Endothelial cell of umbilical vein (primary cell): ENCODE measurements around the gene CD47. TPM values are rescaled to one million over a fixed set of nuclear protein-coding genes. Genes with fewer than 3 reads are reported as not detected.

Experiments used
- Bru-seq: library from RNA; stranded (reverse); fragments of 400-500 nt; gene quantifications from one replicate; lab custom pipeline; 2021; lab: Mats Ljungman, UMichigan
- BruChase-seq, 2 experiments: library from RNA; stranded (reverse); fragments of 400-500 nt; gene quantifications; one replicate each; lab custom pipeline; 2021; lab: Mats Ljungman, UMichigan
- BruUV-seq: library from RNA; stranded (reverse); fragments of 400-500 nt; replicated peaks from 2 replicates; lab custom pipeline; 2021; lab: Mats Ljungman, UMichigan
- CTCF ChIA-PET: fragments of 300-600, 350-600 bp; sonication (Branson Sonifier 250); formaldehyde crosslinking; loops from one replicate; lab custom pipeline; 2021; ENCODE audit warnings: antibody characterized with exemption, inconsistent platforms; lab: Charles Lee
- POLR2A ChIA-PET: fragments of 300-600, 350-600 bp; sonication (Branson Sonifier 250); formaldehyde crosslinking; loops from one replicate; lab custom pipeline; 2021; ENCODE audit warnings: antibody characterized with exemption, inconsistent platforms; lab: Charles Lee
- DNase-seq: peaks from one replicate; pipeline ENCODE4 v3.0.0-alpha.2; 2011; ENCODE audit warnings: low read depth, low spot score
- FAIRE-seq: peaks from 2 replicates; lab custom pipeline; 2011; peaks lifted over from hg19 to GRCh38; lab: Jason Lieb, UNC
- H2AFZ ChIP-seq: 2 replicates; pipeline ENCODE4 v1.6.0; 2012; ENCODE audit warnings: low read depth, low read length, control low read depth, inconsistent platforms
- H3K27ac ChIP-seq: 2 replicates; pipeline ENCODE4 v1.5.1; 2011; ENCODE audit warnings: low read depth, mild to moderate bottlenecking, control low read depth, low read length, moderate library complexity; ENCODE audit not compliant: insufficient read depth
- H3K27me3 ChIP-seq, 2 experiments: 2 replicates each; pipeline versions ENCODE4 v1.6.0 to v1.6.1; 2011; ENCODE audit warnings: low read length in 2 of 2, mixed read lengths in 1 of 2; ENCODE audit not compliant: control insufficient read depth in 2 of 2, insufficient read depth in 2 of 2
- H3K36me3 ChIP-seq, 2 experiments: 2 replicates in 1 of 2; 3 replicates in 1 of 2; pipeline ENCODE4 v1.5.1; 2011; ENCODE audit warnings: low read length in 2 of 2, mild to moderate bottlenecking in 1 of 2, moderate library complexity in 1 of 2; ENCODE audit not compliant: control insufficient read depth in 2 of 2, insufficient read depth in 2 of 2; ENCODE audit errors: extremely low read depth in 1 of 2
- H3K4me1 ChIP-seq: 3 replicates; pipeline ENCODE4 v1.5.1; 2011; ENCODE audit warnings: mild to moderate bottlenecking, low read length; ENCODE audit not compliant: control insufficient read depth, insufficient read depth; ENCODE audit errors: extremely low read depth
- H3K4me2 ChIP-seq: 2 replicates; pipeline ENCODE4 v1.6.1; 2011; ENCODE audit warnings: low read length, control low read depth, mixed read lengths; ENCODE audit not compliant: insufficient read depth
- H3K4me3 ChIP-seq, 3 experiments: fragments of 200-600 bp in 1 of 3; sonication (generic), shearing (Covaris generic) in 1 of 3; replicated peaks in 1 of 3; 2 replicates each; pipeline ENCODE4 v1.5.1; 2011 to 2016; ENCODE audit warnings: control low read depth in 3 of 3, low read length in 3 of 3, mild to moderate bottlenecking in 2 of 3, inconsistent platforms in 1 of 3, low read depth in 1 of 3, moderate library complexity in 1 of 3; ENCODE audit not compliant: insufficient read depth in 1 of 3
- H3K79me2 ChIP-seq: 2 replicates; pipeline ENCODE4 v1.6.0; 2012; ENCODE audit warnings: low read length, inconsistent platforms; ENCODE audit not compliant: control insufficient read depth, insufficient read depth
- H3K9ac ChIP-seq: replicated peaks from 2 replicates; pipeline ENCODE3; 2011; ENCODE audit warnings: low read length, control low read depth; ENCODE audit not compliant: insufficient read depth; ENCODE audit errors: extremely low read depth
- H3K9me1 ChIP-seq: replicated peaks from 3 replicates; pipeline ENCODE4 v1.6.0; 2011; ENCODE audit warnings: mild to moderate bottlenecking, low read length; ENCODE audit not compliant: control insufficient read depth, insufficient read depth; ENCODE audit errors: extremely low read depth
- H3K9me3 ChIP-seq: replicated peaks from 2 replicates; pipeline ENCODE4 v1.5.1; 2012; ENCODE audit warnings: low read length, inconsistent platforms; ENCODE audit not compliant: control insufficient read depth, insufficient read depth
- H4K20me1 ChIP-seq: replicated peaks from 2 replicates; pipeline ENCODE3; 2011; ENCODE audit warnings: mild to moderate bottlenecking, low read length; ENCODE audit not compliant: control insufficient read depth, insufficient read depth; ENCODE audit errors: extremely low read depth
- EZH2 ChIP-seq: IDR thresholded peaks from 2 replicates; pipeline ENCODE4 v1.6.1; 2012; ENCODE audit warnings: borderline replicate concordance, low read depth, mild to moderate bottlenecking, moderate library complexity, low read length, inconsistent platforms; ENCODE audit not compliant: severe bottlenecking
- FOS ChIP-seq: IDR thresholded peaks from 2 replicates; pipeline ENCODE4 v1.6.1; 2011; ENCODE audit warnings: mild to moderate bottlenecking, low read length, moderate library complexity, borderline replicate concordance; ENCODE audit not compliant: insufficient read depth
- GATA2 ChIP-seq: IDR thresholded peaks from 2 replicates; pipeline ENCODE4 v1.7.0; 2011; ENCODE audit warnings: low read depth, mild to moderate bottlenecking, moderate library complexity, mixed read lengths, low read length; ENCODE audit not compliant: insufficient read length, insufficient read depth
- JUN ChIP-seq: IDR thresholded peaks from 2 replicates; pipeline ENCODE4 v1.6.1; 2011; ENCODE audit warnings: borderline replicate concordance, low read depth; ENCODE audit not compliant: insufficient read length, insufficient read depth
- MYC ChIP-seq: IDR thresholded peaks from one replicate; pipeline ENCODE4 v1.6.1; 2011; ENCODE audit warnings: mild to moderate bottlenecking, low read depth, low read length
- POLR2A ChIP-seq: IDR thresholded peaks from 2 replicates; pipeline ENCODE4 v1.6.1; 2012; ENCODE audit warnings: low read depth, mild to moderate bottlenecking, control low read depth, low read length
- POLR2AphosphoS5 ChIP-seq: IDR thresholded peaks from 2 replicates; pipeline ENCODE4 v1.6.1; 2012; ENCODE audit warnings: low read depth, mild to moderate bottlenecking, control low read depth, low read length, moderate library complexity; ENCODE audit not compliant: insufficient read depth
- dilution Hi-C: fragments of 300-500 bp; cut with MboI; formaldehyde crosslinking; loops from one replicate; pipeline ENCODE4 v1.15.0; 2019; ENCODE audit warnings: low sequenced_read_pairs; ENCODE audit not compliant: extremely low pct_ligation_motif_present
- intact Hi-C: fragments of 100-400 bp; cut with micrococcal nuclease; formaldehyde crosslinking; loops from one replicate; pipeline ENCODE4 v1.10.0; 2022
- long read RNA-seq: library from polyadenylated mRNA; stranded (forward); transcript quantifications from one replicate; pipeline ENCODE4 v2.0.0, GENCODE V29; 2021
- polyA minus RNA-seq, 3 experiments: library from RNA; depleted of rRNA, polyadenylated mRNA; stranded (reverse); fragments of >200 nt; gene quantifications; 1 replicate in 1 of 3; 2 replicates in 2 of 3; pipeline ENCODE4 v1.2.3, GENCODE V29; 2011
- polyA plus RNA-seq, 4 experiments: library from polyadenylated mRNA; depleted of rRNA in 3 of 4; stranded (reverse) in 3 of 4; unstranded in 1 of 4; fragments of >200 nt; gene quantifications; 2 replicates each; pipeline versions ENCODE4 v1.2.1 to v1.2.3, GENCODE V29; 2011 to 2012; ENCODE audit warnings: missing spikeins in 1 of 4
- total RNA-seq: library from RNA; stranded (reverse); gene quantifications from 2 replicates; pipeline ENCODE4 v1.2.3, GENCODE V29; 2021
- TF ChIP-seq, protein P1 (sequence below): IDR thresholded peaks from 2 replicates; pipeline ENCODE4 v1.6.1; 2011; ENCODE audit not compliant: insufficient read depth, insufficient read length
- TF ChIP-seq, protein P2 (sequence below), 2 donors: IDR thresholded peaks; 1 replicate in 1 of 2; 2 replicates in 1 of 2; pipeline ENCODE4 v1.5.1; 2011; ENCODE audit warnings: low read length in 2 of 2, mild to moderate bottlenecking in 2 of 2, moderate library complexity in 2 of 2, control low read depth in 1 of 2, inconsistent platforms in 1 of 2, low read depth in 1 of 2; ENCODE audit not compliant: insufficient read depth in 1 of 2; ENCODE audit errors: extremely low read depth in 1 of 2

Gene CD47
- total RNA-seq (30.3 and 32.2 TPM in 2 replicates), polyA plus RNA-seq (18.7 and 29.3 TPM in 2 replicates), polyA minus RNA-seq (31.4 and 47.2 TPM in 2 replicates), Bru-seq, nascent RNA (percentile 75 among the genes with signal in this experiment), BruChase-seq, experiment 1, labeled RNA remaining after a 6-hour chase (percentile 78 among the genes with signal in this experiment), BruChase-seq, experiment 2, labeled RNA remaining after a 2-hour chase (percentile 69 among the genes with signal in this experiment)
- polyA plus RNA-seq (2011; cell fraction: cytosol; rRNA removed): 22.8 TPM in 2 replicates
- 15.5 and 25.0 TPM in 2 replicates for polyA plus RNA-seq (2011; cell fraction: nucleus; rRNA removed)
- 30.0 and 40.9 TPM in 2 replicates for polyA plus RNA-seq (2012)
- polyA minus RNA-seq (2011; cell fraction: cytosol; rRNA and poly(A)+ RNA removed): 10.0 TPM
- polyA minus RNA-seq (2011; cell fraction: nucleus; rRNA and poly(A)+ RNA removed): 16.4 and 23.9 TPM in 2 replicates
- long read RNA-seq, full-length matches to known transcripts: 96 of 114 reads
- long read RNA-seq, partial matches to known transcripts: 2 of 114 reads
- long read RNA-seq, other reads (novel, unspliced or antisense): 16 of 114 reads

DNA sequence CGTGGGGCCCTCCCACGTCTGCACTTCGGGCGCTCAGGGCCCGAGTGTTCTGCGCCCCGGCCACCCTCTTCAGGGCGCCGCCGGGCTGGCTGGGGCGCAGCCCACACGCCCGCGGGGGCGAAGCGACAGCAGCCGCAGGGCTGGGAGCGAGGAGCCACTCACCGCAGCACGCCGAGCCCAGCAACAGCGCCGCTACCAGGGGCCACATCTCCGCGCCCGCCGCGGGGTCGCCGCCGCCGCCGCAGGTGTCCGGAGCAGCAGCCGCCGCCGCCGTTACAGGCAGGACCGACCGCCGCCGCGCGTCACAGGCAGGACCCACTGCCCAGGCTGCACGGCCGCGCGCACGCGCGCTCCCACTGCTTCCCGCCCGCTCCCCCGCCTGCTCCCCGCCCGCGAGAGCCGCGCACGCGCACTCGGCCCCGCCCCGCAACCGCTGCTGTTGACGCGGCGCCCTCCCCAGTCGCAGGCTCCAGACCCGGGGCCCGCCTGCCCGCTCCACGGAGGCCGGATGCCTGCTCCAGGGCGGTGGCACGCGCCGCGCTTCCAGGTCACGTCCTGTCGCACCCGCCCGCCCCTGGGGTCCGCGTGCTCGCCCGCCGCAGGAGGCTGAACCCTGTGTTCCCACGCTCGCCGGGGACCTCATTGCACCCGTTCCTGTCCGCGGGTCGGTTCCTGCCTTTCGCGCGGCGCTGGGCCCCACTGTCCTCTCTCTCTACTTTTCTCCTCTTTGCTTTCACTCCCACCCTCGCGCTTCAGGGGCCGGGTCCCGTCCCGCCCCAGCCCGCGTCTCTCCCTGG is at the start of gene CD47:
TSS of gene CD47 (minus strand) at position 331 of the 797 bp plus-strand sequence. CDS start at position 208, 123 bp downstream.
- no TSS peak for BruUV-seq
- Histone ChIP-seq H2AFZ (peak within 1 kb of the TSS; percentile 82), H3K4me1 (peaks cover 12% of the 10 kb centered on the region), H3K27ac (peak within 1 kb of the TSS; percentile 51), H3K9me3 (no peaks in the 10 kb centered on the region), H4K20me1 (no peaks in the 10 kb centered on the region), H3K4me3 (peak within 1 kb of the TSS; percentile 82 to 93 (median 90)), H3K9me1 (no peaks in the 10 kb centered on the region), H3K36me3 (no peaks in the 10 kb centered on the region), H3K9ac (peak within 1 kb of the TSS; percentile 75), H3K27me3 (peaks cover 2 to 6% of the 10 kb centered on the region in 2 experiments), H3K4me2 (peak within 1 kb of the TSS; percentile 100), H3K79me2 (peaks cover 25% of the 10 kb centered on the region)
- dilution Hi-C loops: no loop called here
- FAIRE-seq (peak; percentile 80), DNase-seq (peak; percentile 94)
- intact Hi-C loops: loop anchor here (1.0 to 5.0 kb wide), 8 partner anchors 34 to 386 kb away; partner anchors contain the start of gene IFT57
- CTCF ChIA-PET: interaction anchor here (1.5 to 2.2 kb wide), 2 partner anchors 163 kb away, joined by 9 to 10 read pairs; no protein-coding TSS in a partner anchor
- POLR2A ChIA-PET: no interaction called here
- TF ChIP-seq GATA2 (no peak), EZH2 (no peak), POLR2AphosphoS5 (peak; percentile 88), FOS (no peak), JUN (no peak), MYC (no peak), POLR2A (peak; percentile 74)
- TF ChIP-seq, protein P1, sequence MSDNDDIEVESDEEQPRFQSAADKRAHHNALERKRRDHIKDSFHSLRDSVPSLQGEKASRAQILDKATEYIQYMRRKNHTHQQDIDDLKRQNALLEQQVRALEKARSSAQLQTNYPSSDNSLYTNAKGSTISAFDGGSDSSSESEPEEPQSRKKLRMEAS: no peak
- TF ChIP-seq, protein P2, sequence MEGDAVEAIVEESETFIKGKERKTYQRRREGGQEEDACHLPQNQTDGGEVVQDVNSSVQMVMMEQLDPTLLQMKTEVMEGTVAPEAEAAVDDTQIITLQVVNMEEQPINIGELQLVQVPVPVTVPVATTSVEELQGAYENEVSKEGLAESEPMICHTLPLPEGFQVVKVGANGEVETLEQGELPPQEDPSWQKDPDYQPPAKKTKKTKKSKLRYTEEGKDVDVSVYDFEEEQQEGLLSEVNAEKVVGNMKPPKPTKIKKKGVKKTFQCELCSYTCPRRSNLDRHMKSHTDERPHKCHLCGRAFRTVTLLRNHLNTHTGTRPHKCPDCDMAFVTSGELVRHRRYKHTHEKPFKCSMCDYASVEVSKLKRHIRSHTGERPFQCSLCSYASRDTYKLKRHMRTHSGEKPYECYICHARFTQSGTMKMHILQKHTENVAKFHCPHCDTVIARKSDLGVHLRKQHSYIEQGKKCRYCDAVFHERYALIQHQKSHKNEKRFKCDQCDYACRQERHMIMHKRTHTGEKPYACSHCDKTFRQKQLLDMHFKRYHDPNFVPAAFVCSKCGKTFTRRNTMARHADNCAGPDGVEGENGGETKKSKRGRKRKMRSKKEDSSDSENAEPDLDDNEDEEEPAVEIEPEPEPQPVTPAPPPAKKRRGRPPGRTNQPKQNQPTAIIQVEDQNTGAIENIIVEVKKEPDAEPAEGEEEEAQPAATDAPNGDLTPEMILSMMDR (IDR thresholded peaks at IDR 0.05; ENCODE audit: extremely low read depth in 1 of 2, insufficient read depth in 1 of 2, low read depth in 1 of 2, low read length in 2 of 2): no peak
